Fibroblast of villous mesenchyme (primary cell): ENCODE data around the gene SLC39A1. TPM values are rescaled to one million over a fixed set of nuclear protein-coding genes. Genes with fewer than 3 reads are reported as not detected.

Experiments
- DNase-seq: peaks from one replicate; pipeline ENCODE4 v3.0.0-alpha.2; 2010; ENCODE audit warnings: low read depth
- H3K4me3 ChIP-seq: 2 replicates; pipeline ENCODE4 v1.5.1; 2011; ENCODE audit warnings: low read depth, mild to moderate bottlenecking, low read length
- total RNA-seq: library from RNA; depleted of rRNA; stranded (reverse); fragments of >200 nt; gene quantifications from 2 replicates; pipeline ENCODE4 v1.2.3, GENCODE V29; 2012
- TF ChIP-seq, protein P1 (sequence below): IDR thresholded peaks from 2 replicates; pipeline ENCODE4 v1.5.1; 2012; ENCODE audit warnings: low read depth, mild to moderate bottlenecking, low read length; ENCODE audit not compliant: insufficient read depth

Gene SLC39A1
- total RNA-seq, 1 donor = 153 TPM

DNA sequence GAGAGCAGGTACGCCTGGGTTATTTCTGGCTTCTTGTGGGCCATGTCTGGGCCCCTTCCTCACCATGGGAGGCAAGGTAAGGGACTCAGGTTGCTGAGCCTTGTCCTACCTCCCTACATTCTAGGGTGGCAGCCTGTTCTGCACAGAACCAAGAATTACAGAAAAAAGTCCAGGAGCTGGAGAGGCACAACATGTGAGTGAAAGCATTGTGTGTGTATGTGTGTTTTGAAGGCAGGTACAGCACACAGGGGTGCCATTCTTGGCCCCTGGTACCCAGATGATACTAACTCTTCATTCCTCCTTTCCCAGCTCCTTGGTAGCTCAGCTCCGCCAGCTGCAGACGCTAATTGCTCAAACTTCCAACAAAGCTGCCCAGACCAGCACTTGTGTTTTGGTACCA lies 9.7 kb upstream of the SLC39A1 start:
- TF ChIP-seq, protein P1, sequence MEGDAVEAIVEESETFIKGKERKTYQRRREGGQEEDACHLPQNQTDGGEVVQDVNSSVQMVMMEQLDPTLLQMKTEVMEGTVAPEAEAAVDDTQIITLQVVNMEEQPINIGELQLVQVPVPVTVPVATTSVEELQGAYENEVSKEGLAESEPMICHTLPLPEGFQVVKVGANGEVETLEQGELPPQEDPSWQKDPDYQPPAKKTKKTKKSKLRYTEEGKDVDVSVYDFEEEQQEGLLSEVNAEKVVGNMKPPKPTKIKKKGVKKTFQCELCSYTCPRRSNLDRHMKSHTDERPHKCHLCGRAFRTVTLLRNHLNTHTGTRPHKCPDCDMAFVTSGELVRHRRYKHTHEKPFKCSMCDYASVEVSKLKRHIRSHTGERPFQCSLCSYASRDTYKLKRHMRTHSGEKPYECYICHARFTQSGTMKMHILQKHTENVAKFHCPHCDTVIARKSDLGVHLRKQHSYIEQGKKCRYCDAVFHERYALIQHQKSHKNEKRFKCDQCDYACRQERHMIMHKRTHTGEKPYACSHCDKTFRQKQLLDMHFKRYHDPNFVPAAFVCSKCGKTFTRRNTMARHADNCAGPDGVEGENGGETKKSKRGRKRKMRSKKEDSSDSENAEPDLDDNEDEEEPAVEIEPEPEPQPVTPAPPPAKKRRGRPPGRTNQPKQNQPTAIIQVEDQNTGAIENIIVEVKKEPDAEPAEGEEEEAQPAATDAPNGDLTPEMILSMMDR = no peak
- DNase-seq = no peak
- H3K4me3 ChIP-seq = no peak overlapping the region

DNA sequence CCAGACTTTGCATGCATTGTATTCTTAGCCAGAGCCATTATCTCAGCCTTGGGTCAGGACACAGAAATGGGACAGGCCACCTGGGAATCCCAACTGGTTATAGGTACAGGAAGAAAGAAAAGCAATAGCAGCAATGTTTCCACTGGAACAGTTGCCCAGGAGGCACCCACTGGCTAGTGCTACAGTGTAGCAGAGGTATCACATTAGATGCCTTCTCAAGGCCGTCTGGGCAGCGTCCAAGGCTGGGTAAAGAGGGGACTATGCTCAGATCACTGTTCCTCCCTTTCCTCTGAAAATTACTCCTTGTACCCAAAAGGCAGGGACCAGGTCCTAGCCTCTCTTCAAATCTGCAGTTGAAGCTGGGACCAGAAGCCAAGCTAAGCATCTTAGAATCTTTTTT lies 7.0 kb upstream of the SLC39A1 start:
- H3K4me3 ChIP-seq = no peak overlapping the region
- TF ChIP-seq, protein P1 = no peak

GRCh38 chr1:153968972-153969371 lies 5.6 kb upstream of the SLC39A1 start:
- no peak overlapping the region for H3K4me3 ChIP-seq
- DNase-seq = no peak
- TF ChIP-seq, protein P1 = no peak

More for the DNA sequence above, 7.0 kb upstream of the SLC39A1 start:
- no peak for DNase-seq

- no peak for DNase-seq
- TF ChIP-seq, protein P1 = no peak
- H3K4me3 ChIP-seq = peak overlapping the region; percentile 73
Measured at GRCh38 chr1:153968408-153968807, 5.1 kb upstream of the SLC39A1 start.

GRCh38 chr1:153968000-153968363 lies 4.6 kb upstream of the SLC39A1 start:
- no peak for DNase-seq
- TF ChIP-seq, protein P1 = no peak

DNA sequence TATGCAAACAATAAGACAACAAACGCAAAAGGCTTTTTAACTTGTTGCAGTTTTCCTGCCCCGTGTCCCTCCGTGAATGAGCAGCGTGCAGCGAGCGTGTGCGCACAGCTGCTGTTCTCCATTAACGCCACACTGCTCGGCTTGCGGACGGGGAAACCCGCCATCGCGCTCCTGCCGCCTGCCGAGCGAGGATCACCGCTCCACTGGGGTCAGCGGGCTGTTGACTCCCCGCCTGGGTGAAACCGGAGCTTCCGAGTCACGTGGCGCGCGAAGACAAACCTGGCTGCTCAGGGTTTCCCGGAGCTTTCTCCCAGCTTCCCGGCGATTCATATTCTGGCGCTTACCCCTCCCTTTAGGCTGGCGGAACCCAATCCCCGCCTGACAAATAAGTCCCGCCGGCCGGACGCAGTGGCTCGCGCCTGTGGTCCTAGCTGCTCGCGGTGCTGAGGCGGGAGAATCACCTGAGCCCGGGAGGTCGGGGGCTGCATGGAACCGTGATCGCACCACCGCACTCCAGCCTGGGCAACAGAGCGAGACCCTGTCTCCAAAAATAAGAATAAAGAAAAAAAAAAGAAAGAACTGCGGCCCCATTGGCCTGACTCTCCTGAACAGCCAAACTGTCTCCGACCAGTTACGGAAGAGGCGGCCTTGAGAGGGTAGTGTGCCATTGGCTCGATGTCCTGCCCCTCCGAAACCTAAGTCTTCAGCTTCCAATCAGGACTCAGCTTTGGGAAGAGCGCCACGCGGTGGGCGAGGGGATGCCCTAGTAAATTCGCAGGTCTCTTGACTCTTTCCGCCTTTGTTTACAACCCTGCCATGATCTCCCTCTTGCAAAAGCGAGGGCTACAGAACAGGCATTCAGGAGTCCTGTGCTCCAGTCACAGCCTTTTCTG lies 4.0 kb upstream of the SLC39A1 start, which contains the start of gene CREB3L4:
Gene CREB3L4, plus strand, starts transcription at position 796 of the 893 bp plus-strand sequence. CDS start 624 bp downstream, outside the sequence.
- TF ChIP-seq, protein P1 = peak; percentile 45

More at GRCh38 chr1:153968000-153968363, 4.6 kb upstream of the SLC39A1 start:
- peak overlapping the region; percentile 73 for H3K4me3 ChIP-seq

More for the DNA sequence above, 4.0 kb upstream of the SLC39A1 start, which contains the start of gene CREB3L4:
- H3K4me3 ChIP-seq = peak within 1 kb of the TSS; percentile 73
- peak; percentile 99 for DNase-seq
